ENCODE data around the gene FNBP1L.

The FNBP1L gene

GRCh38 chr1:93447481-93448291 lies at the start of gene FNBP1L:
TSS of gene FNBP1L (plus strand) at chr1:93448118. CDS start at chr1:93448282, 164 bp downstream.
- DNase-seq = peak; percentile 64

GRCh38 chr1:93399781-93400180 lies 48.1 kb upstream of the FNBP1L start:
- DNase-seq = no peak

GRCh38 chr1:93408203-93408602 lies 39.7 kb upstream of the FNBP1L start:
- no peak for DNase-seq

- DNase-seq = no peak
Observed at GRCh38 chr1:93411000-93411399, 36.9 kb upstream of the FNBP1L start.

GRCh38 chr1:93414749-93415148 lies 33.2 kb upstream of the FNBP1L start:
- DNase-seq = no peak

- DNase-seq = no peak
Observed at GRCh38 chr1:93415296-93415695, 32.6 kb upstream of the FNBP1L start.

DNA sequence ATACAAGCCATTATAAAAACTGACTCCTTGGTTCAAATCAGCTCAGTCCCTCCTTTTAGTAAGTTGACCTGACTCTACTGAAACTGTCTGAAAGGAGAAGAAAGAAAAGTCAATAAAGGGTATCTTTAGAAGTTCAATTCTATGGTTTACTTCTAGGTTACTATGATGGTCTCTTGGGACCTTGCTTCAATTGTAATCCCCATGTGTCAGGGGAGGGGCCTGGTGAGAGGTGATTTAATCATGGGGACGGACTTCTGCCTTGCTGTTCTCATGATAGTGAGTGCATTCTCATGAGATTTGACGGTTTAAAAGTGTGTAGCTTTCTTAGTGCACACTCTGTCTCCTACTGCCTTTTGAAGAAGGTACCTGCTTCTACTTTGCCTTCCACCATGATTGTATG lies 31.7 kb upstream of the FNBP1L start:
- DNase-seq = no peak

GRCh38 chr1:93419344-93419743 lies 28.6 kb upstream of the FNBP1L start:
- DNase-seq = no peak

GRCh38 chr1:93420400-93420799 lies 27.5 kb upstream of the FNBP1L start:
- no peak for DNase-seq

- no peak for DNase-seq
Observed at GRCh38 chr1:93426181-93426580, 21.7 kb upstream of the FNBP1L start.

- DNase-seq = no peak
Observed at GRCh38 chr1:93427656-93428055, 20.3 kb upstream of the FNBP1L start.

- no peak for DNase-seq
Observed at GRCh38 chr1:93433407-93433961, 14.4 kb upstream of the FNBP1L start.

DNA sequence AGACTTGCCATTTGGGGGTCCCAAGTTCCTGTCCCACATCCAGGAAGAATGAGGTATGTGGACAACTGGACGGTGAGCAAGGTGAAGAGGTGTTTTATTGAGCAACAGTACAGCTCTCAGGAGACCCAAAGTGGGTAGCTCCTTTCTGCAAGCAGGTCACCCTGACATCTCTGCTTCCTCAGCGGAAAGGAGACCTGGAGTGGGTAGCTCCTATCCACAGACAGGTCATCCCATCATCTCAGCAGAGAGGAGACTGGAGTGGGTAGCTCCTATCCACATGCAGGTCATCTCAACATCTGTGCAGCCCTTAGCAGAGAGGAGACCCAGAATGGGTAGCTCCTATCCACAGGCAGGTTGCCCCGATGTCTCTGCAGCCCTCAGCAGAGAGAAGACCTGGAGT lies 13.8 kb upstream of the FNBP1L start:
- DNase-seq = no peak

DNA sequence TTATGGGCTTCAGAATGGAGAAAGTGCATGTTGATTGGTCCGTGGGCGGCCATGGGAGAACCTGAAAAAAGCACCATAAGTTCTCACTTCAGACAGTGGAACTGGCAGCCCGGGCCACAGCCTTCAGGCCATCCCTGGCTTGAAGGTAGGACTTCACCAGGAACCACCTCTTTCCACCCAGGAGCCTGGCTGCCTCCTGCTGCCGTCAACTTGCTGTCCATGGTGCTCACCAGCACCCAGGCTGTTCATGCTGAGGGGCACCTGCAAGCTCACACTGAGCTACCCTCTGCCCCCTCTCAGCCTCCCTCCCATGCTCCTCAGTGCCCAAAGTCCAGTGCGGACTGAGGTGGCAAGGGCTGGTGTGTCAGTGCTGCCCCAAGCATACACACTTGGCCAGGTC lies 12.9 kb upstream of the FNBP1L start:
- DNase-seq = no peak

DNA sequence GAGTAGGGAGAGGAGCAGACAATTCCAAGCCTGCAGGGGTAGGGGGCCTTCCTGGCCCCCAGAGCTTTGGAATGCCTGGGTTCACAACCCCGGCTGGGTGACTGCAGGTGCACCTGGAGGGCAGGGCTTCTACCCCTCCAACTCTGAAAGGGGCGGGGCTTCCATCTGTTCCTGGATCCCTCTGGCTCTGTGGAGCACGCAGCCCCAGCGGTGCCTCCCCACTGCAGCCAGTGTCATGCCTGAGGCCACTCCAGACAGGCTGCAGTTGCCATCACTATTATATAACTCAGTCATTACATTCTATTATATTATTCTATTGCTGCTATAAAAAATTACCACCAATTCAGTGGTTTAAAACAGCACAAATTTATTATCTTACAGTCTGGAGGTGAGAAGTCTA lies 12.5 kb upstream of the FNBP1L start:
- DNase-seq = no peak

DNA sequence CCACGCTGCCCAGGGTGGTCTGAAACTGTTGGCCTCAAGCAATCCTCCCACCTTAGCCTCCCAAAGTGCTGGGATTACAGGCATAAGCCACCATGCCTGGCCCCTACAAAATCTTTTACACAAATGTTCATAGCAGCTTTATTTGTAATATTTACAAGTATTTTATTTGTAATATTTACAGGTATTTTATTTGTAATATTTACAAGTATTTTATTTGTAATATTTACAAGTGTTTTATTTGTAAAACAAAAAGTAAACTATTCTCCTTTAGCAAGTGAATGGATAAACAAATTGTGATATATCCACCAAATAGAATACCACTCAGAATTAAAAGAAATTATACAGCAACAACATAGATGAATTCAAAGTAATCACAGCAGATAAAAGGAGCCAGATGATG lies 11.4 kb upstream of the FNBP1L start:
- no peak for DNase-seq

GRCh38 chr1:93437976-93438605 lies 9.8 kb upstream of the FNBP1L start:
- DNase-seq = peak; percentile 6

- DNase-seq = no peak
Observed at GRCh38 chr1:93438716-93439115, 9.2 kb upstream of the FNBP1L start.

- no peak for DNase-seq
Observed at GRCh38 chr1:93440272-93440671, 7.6 kb upstream of the FNBP1L start.

- DNase-seq = no peak
Observed at GRCh38 chr1:93440706-93441105, 7.2 kb upstream of the FNBP1L start.

DNA sequence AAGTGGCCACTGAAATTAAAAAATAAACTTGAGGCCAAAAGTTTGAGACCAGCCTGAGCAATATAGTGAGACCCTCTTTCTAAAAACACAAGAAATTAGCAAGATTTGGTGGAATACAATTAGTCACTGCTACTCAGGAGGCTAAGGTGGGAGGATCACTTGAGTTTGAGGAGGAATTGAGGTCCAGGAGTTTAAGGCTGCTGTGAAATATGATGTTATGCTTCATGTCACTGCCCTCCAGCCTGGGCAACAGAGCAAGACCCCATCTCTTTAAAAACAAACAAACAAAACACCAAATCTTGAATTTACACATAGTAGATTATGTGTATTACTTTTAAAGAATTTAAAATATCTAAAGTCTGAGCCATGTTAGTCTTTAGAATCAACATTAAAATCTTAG lies 6.3 kb upstream of the FNBP1L start:
- no peak for DNase-seq

DNA sequence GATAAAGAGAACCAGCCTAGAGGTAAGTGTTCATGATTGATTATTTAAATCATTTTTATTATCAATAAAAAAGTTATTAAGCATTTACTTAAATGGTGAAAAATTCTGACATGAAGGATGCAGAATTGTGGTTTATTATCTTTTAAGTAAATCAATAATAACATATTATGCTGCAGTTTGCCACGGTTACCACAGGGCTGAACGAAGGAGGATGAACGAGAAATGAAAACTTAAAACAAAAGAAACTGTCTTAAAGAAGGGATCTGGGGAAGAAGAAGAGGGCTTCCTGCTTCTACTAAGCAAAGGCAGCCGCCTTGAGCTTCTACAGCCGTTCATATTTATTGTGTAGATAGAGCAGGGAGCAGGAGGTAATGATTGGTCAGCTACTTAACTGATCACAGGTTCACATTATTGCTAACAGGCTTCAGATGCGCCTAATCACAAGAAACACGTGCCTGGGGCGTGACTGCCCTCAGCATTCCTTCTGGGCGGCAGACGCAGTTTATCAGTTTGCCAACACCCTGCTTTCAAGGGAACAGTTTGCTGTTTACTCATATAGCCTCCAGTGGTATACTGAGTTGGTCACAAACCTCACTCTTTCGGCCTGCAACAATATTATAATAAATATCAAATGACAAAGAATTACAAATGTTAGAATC lies 5.8 kb upstream of the FNBP1L start:
- no peak for DNase-seq

DNA sequence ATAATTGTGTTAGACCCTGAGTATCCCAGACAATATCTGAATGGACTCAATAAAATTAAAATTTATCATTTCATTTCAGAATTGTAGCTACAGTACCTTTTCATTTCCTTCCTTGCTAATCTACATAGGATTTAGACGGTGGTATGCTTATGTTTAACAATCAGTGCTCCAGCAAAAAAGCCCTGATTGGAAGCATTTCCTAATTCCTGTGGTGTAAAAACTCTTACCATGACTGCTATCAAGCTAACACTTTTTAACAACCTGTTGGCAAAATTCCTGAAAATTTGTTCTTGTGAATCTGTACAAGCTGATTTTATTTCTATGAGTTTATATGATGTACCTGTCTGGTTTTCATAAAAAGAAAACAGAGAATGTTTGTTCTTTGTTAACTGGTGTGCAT lies 5.2 kb upstream of the FNBP1L start:
- no peak for DNase-seq

DNA sequence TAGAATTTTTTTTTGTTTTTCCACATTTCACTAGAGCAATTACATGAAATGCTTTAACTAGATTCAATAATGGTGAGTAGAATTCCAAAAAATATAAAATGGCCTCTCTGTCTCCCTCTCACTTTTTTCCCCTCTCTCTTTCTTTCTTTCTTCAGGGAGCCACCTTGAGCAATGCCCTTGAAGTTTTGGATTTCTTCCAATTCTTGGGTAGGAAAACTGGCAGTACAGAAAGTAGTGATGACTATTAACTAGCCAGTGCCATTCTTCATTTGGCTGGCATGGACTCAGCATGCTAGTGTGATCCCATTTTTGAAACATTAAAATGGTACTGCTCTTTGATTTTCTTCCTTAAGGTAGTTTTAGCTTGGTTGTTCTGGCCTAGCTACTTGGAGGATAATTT lies 4.5 kb upstream of the FNBP1L start:
- no peak for DNase-seq
